T-cell (primary cell): ENCODE data around the gene PRR16. TPM values are rescaled to one million over a fixed set of nuclear protein-coding genes. Genes with fewer than 3 reads are reported as not detected.

ENCODE experiments used
- ATAC-seq, 4 experiments: fragments of 200-7000 bp in 3 of 4; fragments of 150-1000 bp in 1 of 4; cut with Tn5 transposase; replicated peaks in 1 of 4; 1 replicate in 3 of 4; 2 replicates in 1 of 4; pipeline ENCODE4 v1.10.0; 2021; ENCODE audit warnings: moderate library complexity in 3 of 4, mild to moderate bottlenecking in 2 of 4, moderate number of reproducible peaks in 1 of 4
- CTCF ChIA-PET, 2 donors: fragments of 300-600 bp; sonication (Branson Sonifier 250); formaldehyde crosslinking; loops; one replicate each; lab custom pipeline; 2022; ENCODE audit warnings: antibody characterized with exemption in 2 of 2; lab: Charles Lee
- POLR2A ChIA-PET, 2 donors: fragments of 300-600 bp; sonication (Branson Sonifier 250); formaldehyde crosslinking; loops; one replicate each; lab custom pipeline; 2022; ENCODE audit warnings: antibody characterized with exemption in 2 of 2; lab: Charles Lee
- DNase-seq, 35 experiments: peaks; one replicate each; pipeline versions ENCODE4 v3.0.0 to v3.0.0-alpha.2; 2013 to 2023
- H3K27ac ChIP-seq: one replicate; pipeline ENCODE4 v1.5.1; 2013; ENCODE audit warnings: low read length
- H3K27me3 ChIP-seq, 2 experiments: replicated peaks in 1 of 2; 1 replicate in 1 of 2; 2 replicates in 1 of 2; pipeline versions ENCODE4 v1.6.1 to v1.7.0; 2013; ENCODE audit warnings: low read length in 1 of 2, mixed read lengths in 1 of 2; ENCODE audit not compliant: control insufficient read depth in 2 of 2, insufficient read depth in 2 of 2; ENCODE audit errors: extremely low read depth in 1 of 2
- H3K36me3 ChIP-seq, 2 donors: 1 replicate in 1 of 2; 2 replicates in 1 of 2; pipeline versions ENCODE4 v1.6.1 to v1.7.0; 2013; ENCODE audit warnings: low read length in 1 of 2; ENCODE audit not compliant: control insufficient read depth in 2 of 2, insufficient read depth in 1 of 2; ENCODE audit errors: extremely low read depth in 1 of 2
- H3K4me1 ChIP-seq, 2 experiments: 1 replicate in 1 of 2; 2 replicates in 1 of 2; pipeline versions ENCODE4 v1.6.1 to v1.7.0; 2013; ENCODE audit warnings: low read length in 2 of 2, mixed read lengths in 1 of 2; ENCODE audit not compliant: insufficient read depth in 2 of 2, control insufficient read depth in 1 of 2; ENCODE audit errors: extremely low read depth in 1 of 2
- H3K4me3 ChIP-seq, 2 donors: 1 replicate in 1 of 2; 2 replicates in 1 of 2; pipeline versions ENCODE4 v1.5.1 to v1.7.0; 2013; ENCODE audit warnings: mild to moderate bottlenecking in 2 of 2, low read length in 1 of 2, moderate library complexity in 1 of 2; ENCODE audit not compliant: control insufficient read depth in 1 of 2; ENCODE audit errors: extremely low read depth in 1 of 2
- H3K9me3 ChIP-seq: 2 replicates; pipeline ENCODE4 v1.7.0; 2013
- H3K27ac Mint-ChIP-seq, 2 donors: one replicate each; pipeline ENCODE4 v1.8.0; 2020 to 2021; ENCODE audit warnings: mild to moderate bottlenecking in 2 of 2, mixed read lengths in 2 of 2
- H3K27me3 Mint-ChIP-seq, 2 donors: one replicate each; pipeline ENCODE4 v1.8.0; 2021 to 2022; ENCODE audit warnings: mixed read lengths in 2 of 2
- H3K36me3 Mint-ChIP-seq: one replicate; pipeline ENCODE4 v1.8.0; 2021; ENCODE audit warnings: mixed read lengths
- H3K4me1 Mint-ChIP-seq, 3 donors: one replicate each; pipeline ENCODE4 v1.8.0; 2020 to 2022; ENCODE audit warnings: mixed read lengths in 3 of 3, mild to moderate bottlenecking in 1 of 3
- H3K4me3 Mint-ChIP-seq, 3 donors: one replicate each; pipeline ENCODE4 v1.8.0; 2020 to 2022; ENCODE audit warnings: mild to moderate bottlenecking in 3 of 3, mixed read lengths in 3 of 3, moderate library complexity in 3 of 3
- H3K9me3 Mint-ChIP-seq, 3 donors: one replicate each; pipeline ENCODE4 v1.8.0; 2020 to 2022; ENCODE audit warnings: mixed read lengths in 3 of 3
- WGBS: methylation state at CpG from one replicate; pipeline ENCODE4 v1.1.5; 2013; ENCODE audit warnings: missing lambda C conversion rate; ENCODE audit not compliant: insufficient coverage; 5-methylcytosine and 5-hydroxymethylcytosine counted together
- total RNA-seq, 35 experiments: library from RNA in 6 of 35; stranded (reverse) in 6 of 35; fragments of 120-200 nt in 1 of 35; gene quantifications; one replicate each; pipeline versions ENCODE4 v1.2.1 to v1.2.4 and lab custom pipeline; 2013 to 2026

Gene PRR16
- total RNA-seq, 5 donors from 2014 or later (not counting 1 experiment from before 2014, with no cell fraction given): not detected

DNA sequence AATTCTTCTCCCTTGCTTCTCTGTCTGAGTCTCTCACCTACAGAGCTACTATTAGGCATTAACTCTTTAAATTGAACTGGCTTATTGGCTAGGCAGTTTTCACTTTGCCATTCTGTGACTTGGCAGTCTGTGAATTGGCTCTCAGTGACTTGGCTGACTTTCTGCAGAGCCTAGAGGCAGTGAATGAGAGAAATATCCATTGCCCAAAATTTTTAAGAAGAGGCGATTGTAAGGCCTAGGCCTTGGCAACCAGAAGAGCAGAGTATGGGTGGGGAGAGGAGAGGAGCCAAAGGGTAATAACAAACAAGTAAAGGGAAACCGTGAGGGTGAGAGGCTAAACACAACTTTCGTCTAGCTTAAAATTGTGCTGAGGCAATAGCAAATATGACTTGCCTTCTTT, 176.7 kb downstream of the PRR16 start:
- Histone ChIP-seq H3K4me3 (no peak overlapping the region), H3K27me3 (no peaks in the 10 kb centered on the region), H3K27ac (no peak overlapping the region), H3K4me1 (no peaks in the 10 kb centered on the region), H3K36me3 (no peaks in the 10 kb centered on the region), H3K9me3 (no peaks in the 10 kb centered on the region)
- no peak for DNase-seq
- Mint-ChIP-seq H3K36me3 (no peaks in the 10 kb centered on the region), H3K9me3 (peaks cover 3 to 8% (median 6%) of the 10 kb centered on the region in 3 donors), H3K4me1 (no peaks in the 10 kb centered on the region), H3K27ac (no peak overlapping the region), H3K27me3 (no peaks in the 10 kb centered on the region), H3K4me3 (no peak overlapping the region)
- WGBS: 71% methylated on average over 1 of the region's 3 CpGs
- ChIA-PET CTCF (no interaction called here), POLR2A (no interaction called here)
- no peak for ATAC-seq

- ATAC-seq (no peak), DNase-seq (no peak)
- H3K4me1 ChIP-seq: no peaks in the 10 kb centered on the region
- no peak overlapping the region for H3K27ac ChIP-seq
- ChIA-PET CTCF (no interaction called here), POLR2A (no interaction called here)
- H3K9me3 ChIP-seq: no peaks in the 10 kb centered on the region
- Mint-ChIP-seq H3K9me3 (peaks cover 0 to 4% (median 0%) of the 10 kb centered on the region in 3 donors), H3K27me3 (no peaks in the 10 kb centered on the region), H3K4me1 (no peaks in the 10 kb centered on the region), H3K36me3 (no peaks in the 10 kb centered on the region), H3K4me3 (no peak overlapping the region), H3K27ac (no peak overlapping the region)
- no peaks in the 10 kb centered on the region for H3K27me3 ChIP-seq
- H3K4me3 ChIP-seq: no peak overlapping the region
- H3K36me3 ChIP-seq: no peaks in the 10 kb centered on the region
Observed at GRCh38 chr5:120644516-120644915, 180.4 kb downstream of the PRR16 start.

DNA sequence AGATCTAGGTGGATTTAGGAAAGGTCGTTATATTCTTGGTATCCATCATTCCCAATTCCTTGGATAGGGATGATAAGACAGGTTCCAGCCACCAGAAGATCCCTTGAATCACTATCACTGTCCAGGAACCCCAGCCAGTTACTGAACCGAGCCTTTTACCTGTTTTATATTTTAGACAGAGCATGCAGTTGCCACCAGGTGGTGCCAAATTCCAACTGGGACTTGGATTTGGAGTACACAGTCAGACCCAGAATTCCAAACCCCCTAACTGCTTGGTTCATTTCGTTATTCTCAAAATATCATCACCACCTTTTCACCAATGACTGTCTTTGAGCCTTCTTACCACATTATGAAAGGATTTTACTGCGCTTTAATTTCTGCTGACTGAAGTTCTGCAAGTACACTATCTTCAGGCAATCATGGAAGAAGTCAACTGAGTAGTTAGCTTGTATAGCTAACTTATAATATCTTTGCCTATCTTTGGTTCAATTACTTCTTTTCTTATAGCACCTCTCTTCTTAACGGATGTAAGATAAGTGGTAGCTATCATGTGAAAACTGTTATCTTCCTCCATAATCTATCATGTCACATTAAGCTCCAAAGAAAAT, 191.8 kb downstream of the PRR16 start:
- ATAC-seq (no peak), DNase-seq (peak in 1 of 35 experiments; percentile 1)
- Histone ChIP-seq H3K4me3 (no peak overlapping the region), H3K27me3 (no peaks in the 10 kb centered on the region), H3K9me3 (no peaks in the 10 kb centered on the region), H3K36me3 (no peaks in the 10 kb centered on the region), H3K4me1 (no peaks in the 10 kb centered on the region), H3K27ac (no peak overlapping the region)
- Mint-ChIP-seq H3K36me3 (no peaks in the 10 kb centered on the region), H3K27me3 (no peaks in the 10 kb centered on the region), H3K27ac (no peak overlapping the region), H3K4me1 (no peaks in the 10 kb centered on the region), H3K9me3 (peaks cover 0 to 13% (median 3%) of the 10 kb centered on the region in 3 donors), H3K4me3 (no peak overlapping the region)
- CTCF ChIA-PET: no interaction called here
- WGBS: 58% methylated on average over 1 of the region's 5 CpGs
- POLR2A ChIA-PET: no interaction called here

DNA sequence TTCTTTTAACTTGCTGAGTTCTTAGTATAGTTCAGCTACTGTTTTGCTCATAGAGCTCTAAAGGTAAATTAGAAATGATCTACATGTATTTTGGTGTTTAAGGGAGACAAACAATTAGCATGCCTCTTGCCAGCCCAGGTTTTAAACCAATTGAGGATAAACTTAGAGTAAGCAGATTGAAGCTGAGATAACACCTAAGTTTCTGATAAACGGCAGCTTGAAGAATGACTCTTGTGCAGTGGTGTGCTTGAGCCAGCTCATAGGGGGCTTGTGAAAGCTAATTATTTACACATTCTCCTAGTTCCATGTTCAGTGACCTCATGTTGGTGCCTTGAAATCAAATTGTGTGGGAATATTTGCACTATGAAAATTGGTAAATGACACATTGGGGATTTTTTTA, 193.0 kb downstream of the PRR16 start:
- Histone ChIP-seq H3K4me1 (no peaks in the 10 kb centered on the region), H3K4me3 (no peak overlapping the region), H3K36me3 (no peaks in the 10 kb centered on the region), H3K9me3 (no peaks in the 10 kb centered on the region), H3K27me3 (no peaks in the 10 kb centered on the region), H3K27ac (no peak overlapping the region)
- H3K9me3 Mint-ChIP-seq: peaks cover 0 to 10% (median 3%) of the 10 kb centered on the region in 3 donors
- ChIA-PET POLR2A (interaction anchor here in 1 of 2 donors (0.7 kb wide), 1 partner anchor 452 kb away, joined by 3 read pairs; no protein-coding TSS in a partner anchor), CTCF (interaction anchor here in 1 of 2 donors (0.6 kb wide), 1 partner anchor 26 kb away, joined by 3 read pairs; no protein-coding TSS in a partner anchor)
- H3K27me3 Mint-ChIP-seq: no peaks in the 10 kb centered on the region
- no peak overlapping the region for H3K4me3 Mint-ChIP-seq
- WGBS: no CpG with 5 or more reads among the region's 1 CpG
- H3K4me1 Mint-ChIP-seq: no peaks in the 10 kb centered on the region
- no peaks in the 10 kb centered on the region for H3K36me3 Mint-ChIP-seq
- DNase-seq (no peak), ATAC-seq (no peak)
- H3K27ac Mint-ChIP-seq: no peak overlapping the region

DNA sequence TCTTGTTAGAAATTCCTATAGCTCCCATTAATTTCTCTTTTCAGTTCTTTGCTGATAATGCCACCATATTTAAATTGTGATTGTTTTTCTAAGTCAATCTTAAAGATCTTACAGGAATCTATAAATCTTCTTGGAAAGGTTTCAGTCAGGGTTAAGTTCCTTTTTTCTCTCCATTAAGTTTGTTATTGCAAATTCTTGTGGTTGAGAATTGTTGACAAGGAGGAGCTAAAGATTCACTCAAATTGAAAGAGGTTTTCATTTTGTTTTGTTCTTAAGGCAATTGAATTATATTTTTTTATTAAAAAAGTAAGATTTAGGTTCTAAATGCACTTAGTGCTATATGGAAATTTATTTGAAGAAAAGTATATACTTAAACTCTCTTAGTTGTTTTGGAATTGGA, 213.4 kb downstream of the PRR16 start:
- no peak overlapping the region for H3K4me3 ChIP-seq
- POLR2A ChIA-PET: no interaction called here
- H3K36me3 Mint-ChIP-seq: no peaks in the 10 kb centered on the region
- H3K36me3 ChIP-seq: no peaks in the 10 kb centered on the region
- H3K4me1 ChIP-seq: no peaks in the 10 kb centered on the region
- H3K9me3 Mint-ChIP-seq: peaks cover 3 to 12% (median 9%) of the 10 kb centered on the region in 3 donors
- H3K27ac ChIP-seq: no peak overlapping the region
- DNase-seq (no peak), ATAC-seq (no peak)
- H3K4me3 Mint-ChIP-seq: no peak overlapping the region
- H3K4me1 Mint-ChIP-seq: no peaks in the 10 kb centered on the region
- no peaks in the 10 kb centered on the region for H3K27me3 Mint-ChIP-seq
- no peaks in the 10 kb centered on the region for H3K9me3 ChIP-seq
- no peaks in the 10 kb centered on the region for H3K27me3 ChIP-seq
- no peak overlapping the region for H3K27ac Mint-ChIP-seq
- CTCF ChIA-PET: no interaction called here

DNA sequence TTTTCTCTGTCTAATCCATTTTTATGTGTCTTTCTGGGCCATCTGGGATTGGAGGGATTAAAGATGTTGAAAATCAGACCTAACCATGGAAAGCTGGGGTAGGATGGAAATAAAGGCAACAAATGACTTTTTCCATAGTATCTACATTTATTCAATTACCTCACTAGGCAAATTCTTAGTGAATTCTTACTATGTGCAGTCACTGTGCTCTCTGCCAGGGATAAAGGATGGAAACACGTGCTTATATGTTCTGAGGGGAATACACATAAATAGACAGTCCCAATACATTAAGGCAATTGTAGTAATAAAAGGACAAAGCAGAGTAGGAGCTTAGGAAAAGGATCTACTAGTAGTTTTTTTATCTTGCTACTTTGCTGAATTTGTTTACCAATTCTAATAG, 214.2 kb downstream of the PRR16 start:
- Histone ChIP-seq H3K27me3 (no peaks in the 10 kb centered on the region), H3K9me3 (no peaks in the 10 kb centered on the region), H3K4me1 (no peaks in the 10 kb centered on the region), H3K27ac (no peak overlapping the region), H3K36me3 (no peaks in the 10 kb centered on the region), H3K4me3 (no peak overlapping the region)
- no peak overlapping the region for H3K27ac Mint-ChIP-seq
- H3K9me3 Mint-ChIP-seq: peaks cover 7 to 16% (median 12%) of the 10 kb centered on the region in 3 donors
- ChIA-PET CTCF (no interaction called here), POLR2A (no interaction called here)
- no CpG with 5 or more reads among the region's 1 CpG for WGBS
- DNase-seq (no peak), ATAC-seq (no peak)
- H3K4me3 Mint-ChIP-seq: no peak overlapping the region
- H3K27me3 Mint-ChIP-seq: no peaks in the 10 kb centered on the region
- no peaks in the 10 kb centered on the region for H3K36me3 Mint-ChIP-seq
- H3K4me1 Mint-ChIP-seq: no peaks in the 10 kb centered on the region
